BE2C (cell line): ENCODE measurements around the gene RSAD2.

Experiments
- DNase-seq: peaks from one replicate; pipeline ENCODE4 v3.0.0-alpha.2; 2020
- H3K27me3 ChIP-seq: fragments of 250-450 bp; sonication (Bioruptor Pico); 2 replicates; pipeline ENCODE4 v1.5.1; 2020; ENCODE audit warnings: mild to moderate bottlenecking
- H3K36me3 ChIP-seq: fragments of 250-450 bp; sonication (Bioruptor Pico); 2 replicates; pipeline ENCODE4 v1.5.1; 2020; ENCODE audit warnings: mild to moderate bottlenecking
- H3K4me1 ChIP-seq: fragments of 250-450 bp; sonication (Bioruptor Pico); 2 replicates; pipeline ENCODE4 v1.5.1; 2020
- H3K4me3 ChIP-seq: 2 replicates; pipeline ENCODE4 v1.5.1; 2011; ENCODE audit warnings: low read depth, low read length
- H3K9me3 ChIP-seq: fragments of 250-450 bp; sonication (Bioruptor Pico); 2 replicates; pipeline ENCODE4 v1.5.1; 2020
- CTCF ChIP-seq: IDR thresholded peaks from 2 replicates; pipeline ENCODE4 v1.5.1; 2012; ENCODE audit warnings: mild to moderate bottlenecking, low read depth, low read length

Gene RSAD2

GRCh38 chr2:6879011-6879410 lies 1.4 kb downstream of the RSAD2 start:
- TF ChIP-seq CTCF, result no peak
- no peaks in the 10 kb centered on the region for H3K27me3 ChIP-seq
- DNase-seq, result no peak
- H3K4me1 ChIP-seq, result no peaks in the 10 kb centered on the region
- H3K9me3 ChIP-seq, result no peaks in the 10 kb centered on the region
- H3K36me3 ChIP-seq, result no peaks in the 10 kb centered on the region
- H3K4me3 ChIP-seq, result no peak overlapping the region

- Histone ChIP-seq H3K4me3 (no peak overlapping the region), H3K27me3 (no peaks in the 10 kb centered on the region), H3K4me1 (no peaks in the 10 kb centered on the region), H3K36me3 (no peaks in the 10 kb centered on the region), H3K9me3 (no peaks in the 10 kb centered on the region)
- DNase-seq, result no peak
- TF ChIP-seq CTCF, result no peak
Observed at GRCh38 chr2:6880200-6880733, 2.7 kb downstream of the RSAD2 start.

GRCh38 chr2:6881046-6881445 lies 3.5 kb downstream of the RSAD2 start:
- TF ChIP-seq CTCF, result no peak
- Histone ChIP-seq H3K4me1 (no peaks in the 10 kb centered on the region), H3K36me3 (no peaks in the 10 kb centered on the region), H3K4me3 (no peak overlapping the region), H3K27me3 (no peaks in the 10 kb centered on the region), H3K9me3 (no peaks in the 10 kb centered on the region)
- no peak for DNase-seq

GRCh38 chr2:6881516-6881915 lies 3.9 kb downstream of the RSAD2 start:
- Histone ChIP-seq H3K27me3 (no peaks in the 10 kb centered on the region), H3K4me1 (no peaks in the 10 kb centered on the region), H3K4me3 (no peak overlapping the region), H3K9me3 (no peaks in the 10 kb centered on the region), H3K36me3 (no peaks in the 10 kb centered on the region)
- TF ChIP-seq CTCF, result no peak
- no peak for DNase-seq

- Histone ChIP-seq H3K27me3 (no peaks in the 10 kb centered on the region), H3K9me3 (no peaks in the 10 kb centered on the region), H3K36me3 (no peaks in the 10 kb centered on the region), H3K4me1 (no peaks in the 10 kb centered on the region), H3K4me3 (no peak overlapping the region)
- no peak for TF ChIP-seq CTCF
- DNase-seq, result no peak
Observed at GRCh38 chr2:6883448-6884122, 6.0 kb downstream of the RSAD2 start.

- no peak for DNase-seq
- H3K4me1 ChIP-seq, result no peaks in the 10 kb centered on the region
- no peak overlapping the region for H3K4me3 ChIP-seq
- no peaks in the 10 kb centered on the region for H3K27me3 ChIP-seq
- TF ChIP-seq CTCF, result no peak
- H3K36me3 ChIP-seq, result no peaks in the 10 kb centered on the region
- no peaks in the 10 kb centered on the region for H3K9me3 ChIP-seq
Observed at GRCh38 chr2:6885551-6885950, 8.0 kb downstream of the RSAD2 start.
